DND-41 (cell line): Measurements from ENCODE around the gene FLNB.

Experiments used
- ATAC-seq: fragments of 200-7000 bp; cut with Tn5 transposase; 3 replicates; pipeline ENCODE4 v1.9.1; 2021; ENCODE audit warnings: low read depth; ENCODE audit not compliant: insufficient read depth
- DNase-seq: peaks from one replicate; pipeline ENCODE4 v3.0.0-alpha.2; 2020
- H2AFZ ChIP-seq: 2 replicates; pipeline ENCODE4 v1.6.0; 2012; ENCODE audit warnings: low read depth, low read length
- H3K27ac ChIP-seq: 2 replicates; pipeline ENCODE4 v1.5.1; 2012; ENCODE audit warnings: low read length, inconsistent platforms
- H3K27me3 ChIP-seq: fragments of 200-600 bp; sonication (generic); 2 replicates; pipeline ENCODE4 v1.6.0; 2012; ENCODE audit warnings: low read length, mild to moderate bottlenecking, inconsistent platforms; ENCODE audit not compliant: insufficient read depth, poor library complexity
- H3K36me3 ChIP-seq: 2 replicates; pipeline ENCODE4 v1.5.1; 2012; ENCODE audit warnings: low read length, inconsistent platforms; ENCODE audit not compliant: insufficient read depth
- H3K4me1 ChIP-seq: 2 replicates; pipeline ENCODE4 v1.5.1; 2012; ENCODE audit warnings: mild to moderate bottlenecking, low read length; ENCODE audit not compliant: insufficient read depth
- H3K4me2 ChIP-seq: 2 replicates; pipeline ENCODE4 v1.6.0; 2012; ENCODE audit warnings: mild to moderate bottlenecking, moderate library complexity, low read length, inconsistent platforms; ENCODE audit not compliant: insufficient read depth
- H3K4me3 ChIP-seq, 2 experiments: fragments of 200-600 bp in 1 of 2; shearing (Covaris generic) in 1 of 2; 2 replicates each; pipeline ENCODE4 v1.5.1; 2012 to 2016; ENCODE audit warnings: inconsistent platforms in 2 of 2, low read length in 2 of 2, mild to moderate bottlenecking in 2 of 2, low read depth in 1 of 2, moderate library complexity in 1 of 2
- H3K79me2 ChIP-seq: 2 replicates; pipeline ENCODE4 v1.6.0; 2012; ENCODE audit warnings: low read length, inconsistent platforms; ENCODE audit not compliant: insufficient read depth
- H3K9ac ChIP-seq: 2 replicates; pipeline ENCODE4 v1.6.0; 2012; ENCODE audit warnings: low read depth, mild to moderate bottlenecking, inconsistent platforms, low read length, moderate library complexity
- H3K9me3 ChIP-seq: 2 replicates; pipeline ENCODE4 v1.5.1; 2012; ENCODE audit warnings: low read length, moderate library complexity, mild to moderate bottlenecking, inconsistent platforms; ENCODE audit not compliant: insufficient read depth, severe bottlenecking
- H4K20me1 ChIP-seq: 2 replicates; pipeline ENCODE4 v1.6.0; 2012; ENCODE audit warnings: low read length; ENCODE audit not compliant: insufficient read depth
- CTCF ChIP-seq: IDR thresholded peaks from 2 replicates; pipeline ENCODE4 v1.5.1; 2012; ENCODE audit warnings: borderline replicate concordance, low read length, moderate library complexity, mild to moderate bottlenecking; ENCODE audit not compliant: poor library complexity, severe bottlenecking; ENCODE audit errors: extremely low read depth
- EZH2 ChIP-seq: IDR thresholded peaks from 3 replicates; pipeline ENCODE4 v1.6.1; 2012; ENCODE audit warnings: borderline replicate concordance, low read depth, mild to moderate bottlenecking, moderate library complexity, low read length, inconsistent platforms; ENCODE audit not compliant: severe bottlenecking

Gene FLNB

GRCh38 chr3:58160399-58160798, 152.2 kb downstream of the FLNB start:
- H3K4me2 ChIP-seq, result no peak overlapping the region
- DNase-seq, result no peak
- no peaks in the 10 kb centered on the region for H4K20me1 ChIP-seq
- ATAC-seq, result no peak
- no peaks in the 10 kb centered on the region for H3K9me3 ChIP-seq
- no peak overlapping the region for H3K27ac ChIP-seq
- no peaks in the 10 kb centered on the region for H3K4me1 ChIP-seq
- H3K79me2 ChIP-seq, result no peaks in the 10 kb centered on the region
- no peak overlapping the region for H3K4me3 ChIP-seq
- no peak overlapping the region for H2AFZ ChIP-seq
- no peak overlapping the region for H3K9ac ChIP-seq
- TF ChIP-seq EZH2, result no peak
- no peaks in the 10 kb centered on the region for H3K27me3 ChIP-seq
- peaks cover 92% of the 10 kb centered on the region for H3K36me3 ChIP-seq

GRCh38 chr3:58161435-58162398, 153.5 kb downstream of the FLNB start:
- ATAC-seq (no peak), DNase-seq (no peak)
- H3K79me2 ChIP-seq, result no peaks in the 10 kb centered on the region
- H3K4me3 ChIP-seq, result no peak overlapping the region
- TF ChIP-seq EZH2 (no peak), CTCF (no peak)
- no peak overlapping the region for H3K9ac ChIP-seq
- peak overlapping the region; percentile 27; the same call in 1 of the 2 replicates for H3K27ac ChIP-seq
- H3K4me2 ChIP-seq, result no peak overlapping the region
- no peaks in the 10 kb centered on the region for H3K4me1 ChIP-seq
- no peak overlapping the region for H2AFZ ChIP-seq
- H3K9me3 ChIP-seq, result no peaks in the 10 kb centered on the region
- H3K27me3 ChIP-seq, result no peaks in the 10 kb centered on the region
- no peaks in the 10 kb centered on the region for H4K20me1 ChIP-seq
- H3K36me3 ChIP-seq, result peaks cover 87% of the 10 kb centered on the region

GRCh38 chr3:58163234-58163633, 155.0 kb downstream of the FLNB start:
- Histone ChIP-seq H2AFZ (no peak overlapping the region), H3K36me3 (peaks cover 80% of the 10 kb centered on the region), H3K4me3 (no peak overlapping the region), H3K79me2 (no peaks in the 10 kb centered on the region), H3K4me2 (no peak overlapping the region), H4K20me1 (no peaks in the 10 kb centered on the region), H3K9me3 (no peaks in the 10 kb centered on the region), H3K4me1 (no peaks in the 10 kb centered on the region), H3K9ac (no peak overlapping the region), H3K27me3 (no peaks in the 10 kb centered on the region), H3K27ac (no peak overlapping the region)
- ATAC-seq (no peak), DNase-seq (no peak)
- TF ChIP-seq EZH2, result no peak
- no peak for TF ChIP-seq CTCF

- no peak overlapping the region for H3K4me2 ChIP-seq
- no peak overlapping the region for H3K27ac ChIP-seq
- ATAC-seq (no peak), DNase-seq (no peak)
- H3K27me3 ChIP-seq, result no peaks in the 10 kb centered on the region
- H2AFZ ChIP-seq, result no peak overlapping the region
- H3K4me1 ChIP-seq, result no peaks in the 10 kb centered on the region
- no peak overlapping the region for H3K9ac ChIP-seq
- no peak overlapping the region for H3K4me3 ChIP-seq
- no peaks in the 10 kb centered on the region for H3K79me2 ChIP-seq
- no peaks in the 10 kb centered on the region for H4K20me1 ChIP-seq
- H3K9me3 ChIP-seq, result no peaks in the 10 kb centered on the region
- H3K36me3 ChIP-seq, result peaks cover 81% of the 10 kb centered on the region
- TF ChIP-seq EZH2 (no peak), CTCF (no peak)
Observed at GRCh38 chr3:58164199-58164879, 156.1 kb downstream of the FLNB start.
